ENCODE measurements around the gene SELENOF. TPM values are rescaled to one million over a fixed set of nuclear protein-coding genes. Genes with fewer than 3 reads are reported as not detected.

The SELENOF gene
- total and polyA plus RNA-seq, 2 of the 13 experiments (the other 11 are each of a cell fraction or from before 2014, with no cell fraction given), result 133 to 163 TPM

- Histone ChIP-seq H3K4me1 (ENCODE audit: insufficient read depth, low read length) (peaks cover 25% of the 10 kb centered on the region), H3K36me3 (replicated peaks in 1 of 2; ENCODE audit: control insufficient read depth in 1 of 2, insufficient read depth in 2 of 2, low read length in 2 of 2) (no peaks in the 10 kb centered on the region), H3K4me2 (ENCODE audit: low read depth, low read length) (no peak overlapping the region), H4K20me1 (ENCODE audit: insufficient read depth, low read length) (0 out of 2 replicates have a peak, but pooled peaks cover 2% of the 10 kb centered on the region), H3K27me3 (ENCODE audit: control insufficient read depth in 1 of 2, insufficient read depth in 2 of 2, low read length in 2 of 2) (no peaks in the 10 kb centered on the region), H3K79me2 (ENCODE audit: insufficient read depth, low read length) (peaks cover 96% of the 10 kb centered on the region), H3K27ac (ENCODE audit: extremely low read length, insufficient read depth, low read length) (no peak overlapping the region), H3K9me3 (ENCODE audit: low read length) (no peaks in the 10 kb centered on the region), H2AFZ (ENCODE audit: low read length) (no peak overlapping the region), H3K9ac (ENCODE audit: insufficient read depth, low read depth, low read length) (no peak overlapping the region), H3K4me3 (replicated peaks in 1 of 3; ENCODE audit: insufficient read depth in 1 of 3, low read depth in 2 of 3, low read length in 3 of 3) (no peak overlapping the region)
- intact Hi-C loops (cut with micrococcal nuclease; ENCODE audit: unreplicated experiment) (no loop called here), in situ Hi-C loops (cut with HindIII; ENCODE audit: extremely low pct_ligation_motif_present, low pct_unique_long_range_greater_than_20kb) (no loop called here)
- no peak for ATAC-seq
- ChIA-PET POLR2A (no interaction called here), CTCF (ENCODE audit: low intra/inter-chr PET ratio, low total read pairs) (no interaction called here)
- 96% methylated on average over 1 of the region's 1 CpG for WGBS (ENCODE audit: low lambda C conversion rate)
- no peak for DNase-seq (ENCODE audit: low spot score)
- no TSS peak for BruUV-seq (replicated peaks)
- TF ChIP-seq MXD1 (CRISPR knock-in tag; IDR thresholded peaks at IDR 0.05) (no peak), KLF15 (CRISPR knock-in tag; IDR thresholded peaks at IDR 0.05; ENCODE audit: borderline replicate concordance) (no peak), NFKB2 (CRISPR knock-in tag; IDR thresholded peaks at IDR 0.05; ENCODE audit: borderline replicate concordance) (no peak), ZNF3 (CRISPR knock-in tag; IDR thresholded peaks at IDR 0.05) (no peak), TFDP1 (CRISPR knock-in tag; IDR thresholded peaks at IDR 0.05; ENCODE audit: borderline replicate concordance) (no peak), TCF12 (IDR thresholded peaks at IDR 0.05) (no peak), TCF12 (CRISPR knock-in tag; IDR thresholded peaks at IDR 0.05) (no peak), ZNF616 (CRISPR knock-in tag; IDR thresholded peaks at IDR 0.05; ENCODE audit: low read depth) (no peak), SOX6 (IDR thresholded peaks at IDR 0.05) (no peak), SOX6 (CRISPR knock-in tag; IDR thresholded peaks at IDR 0.05) (no peak), ATF3 (CRISPR knock-in tag; IDR thresholded peaks at IDR 0.05) (no peak), BCLAF1 (IDR thresholded peaks at IDR 0.05) (no peak)
- no peak for FAIRE-seq
These were observed 28.1 kb upstream of the SELENOF start for GRCh38 chr1:86942042-86942441.
